ENCODE measurements around the gene ADAMTSL3.

- TF ChIP-seq, protein P1, sequence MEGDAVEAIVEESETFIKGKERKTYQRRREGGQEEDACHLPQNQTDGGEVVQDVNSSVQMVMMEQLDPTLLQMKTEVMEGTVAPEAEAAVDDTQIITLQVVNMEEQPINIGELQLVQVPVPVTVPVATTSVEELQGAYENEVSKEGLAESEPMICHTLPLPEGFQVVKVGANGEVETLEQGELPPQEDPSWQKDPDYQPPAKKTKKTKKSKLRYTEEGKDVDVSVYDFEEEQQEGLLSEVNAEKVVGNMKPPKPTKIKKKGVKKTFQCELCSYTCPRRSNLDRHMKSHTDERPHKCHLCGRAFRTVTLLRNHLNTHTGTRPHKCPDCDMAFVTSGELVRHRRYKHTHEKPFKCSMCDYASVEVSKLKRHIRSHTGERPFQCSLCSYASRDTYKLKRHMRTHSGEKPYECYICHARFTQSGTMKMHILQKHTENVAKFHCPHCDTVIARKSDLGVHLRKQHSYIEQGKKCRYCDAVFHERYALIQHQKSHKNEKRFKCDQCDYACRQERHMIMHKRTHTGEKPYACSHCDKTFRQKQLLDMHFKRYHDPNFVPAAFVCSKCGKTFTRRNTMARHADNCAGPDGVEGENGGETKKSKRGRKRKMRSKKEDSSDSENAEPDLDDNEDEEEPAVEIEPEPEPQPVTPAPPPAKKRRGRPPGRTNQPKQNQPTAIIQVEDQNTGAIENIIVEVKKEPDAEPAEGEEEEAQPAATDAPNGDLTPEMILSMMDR (IDR thresholded peaks at IDR 0.05): no peak
- TF ChIP-seq POLR2A (IDR thresholded peaks at IDR 0.05): no peak
Measured at GRCh38 chr15:83919319-83919830, 265.5 kb downstream of the ADAMTSL3 start.

Measured in heart left ventricle (tissue), 13 donors.